Brain microvascular endothelial cell (primary cell): ENCODE data around the gene SPAG16.

ENCODE experiments used
- DNase-seq: peaks from one replicate; pipeline ENCODE4 v3.0.0-alpha.2; 2020
- H3K27ac ChIP-seq: fragments of 250-450 bp; sonication (Bioruptor Pico); 2 replicates; pipeline ENCODE4 v1.5.1; 2020; ENCODE audit warnings: mild to moderate bottlenecking, moderate library complexity
- H3K27me3 ChIP-seq: fragments of 250-450 bp; sonication (Bioruptor Pico); replicated peaks from 2 replicates; pipeline ENCODE4 v1.5.1; 2020; ENCODE audit warnings: mild to moderate bottlenecking
- H3K36me3 ChIP-seq: fragments of 250-450 bp; sonication (Bioruptor Pico); replicated peaks from 2 replicates; pipeline ENCODE4 v1.5.1; 2020; ENCODE audit warnings: mild to moderate bottlenecking
- H3K4me3 ChIP-seq: 2 replicates; pipeline ENCODE4 v1.5.1; 2011; ENCODE audit warnings: low read depth, mild to moderate bottlenecking, control low read depth, low read length, moderate library complexity
- CTCF ChIP-seq: IDR thresholded peaks from 2 replicates; pipeline ENCODE4 v1.5.1; 2011; ENCODE audit warnings: low read depth, mild to moderate bottlenecking, moderate library complexity, low read length, control low read depth, inconsistent platforms; ENCODE audit errors: missing control alignments
- in situ Hi-C: cut with HindIII; loops from 2 replicates; pipeline ENCODE4 v1.10.0; 2017; ENCODE audit warnings: low sequenced_read_pairs, low pct_ligation_motif_present

Gene SPAG16

DNA sequence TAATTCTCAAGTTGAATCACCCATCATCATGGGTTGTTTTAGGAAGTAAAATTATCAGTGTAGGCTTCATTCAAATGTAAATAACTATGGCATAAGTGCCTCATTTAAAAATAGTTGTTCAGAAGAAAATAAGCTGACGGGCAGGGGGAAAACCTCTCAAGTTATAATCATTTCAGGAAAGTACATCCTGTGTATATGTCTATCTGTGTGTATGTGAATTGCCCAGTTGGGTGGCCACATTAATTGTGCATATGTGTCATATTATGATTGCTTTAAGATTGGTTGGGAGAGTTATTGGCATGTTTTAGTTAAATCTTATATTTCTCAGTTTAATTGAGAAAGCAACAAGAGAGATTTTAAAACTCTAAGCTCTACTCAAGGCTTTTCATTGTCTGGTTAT lies 843.8 kb downstream of the SPAG16 start:
- H3K4me3 ChIP-seq, result no peak overlapping the region
- no peak for TF ChIP-seq CTCF
- H3K27me3 ChIP-seq, result no peaks in the 10 kb centered on the region
- no peak overlapping the region for H3K27ac ChIP-seq
- DNase-seq, result no peak
- in situ Hi-C loops, result no loop called here
- no peaks in the 10 kb centered on the region for H3K36me3 ChIP-seq

DNA sequence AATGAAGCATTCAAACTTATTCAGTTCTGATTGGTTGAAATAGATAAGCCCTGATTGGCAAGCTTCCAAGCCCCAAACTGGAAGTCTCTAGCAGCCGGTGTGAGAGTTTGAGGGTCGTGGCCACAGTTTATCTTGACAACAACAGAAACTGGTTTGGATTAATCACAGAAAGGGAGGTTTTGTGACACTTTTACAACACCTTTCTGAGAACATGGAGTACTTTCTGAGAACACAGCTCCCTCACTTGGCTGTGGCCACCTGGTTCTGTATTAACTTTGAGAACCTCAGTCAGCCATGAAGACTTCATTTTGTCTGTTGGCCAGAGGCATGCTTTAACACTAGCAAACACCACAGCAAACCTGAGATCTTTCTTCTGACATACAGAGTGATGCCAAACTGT lies 845.9 kb downstream of the SPAG16 start:
- H3K27ac ChIP-seq, result no peak overlapping the region
- no peak for TF ChIP-seq CTCF
- in situ Hi-C loops, result no loop called here
- no peak overlapping the region for H3K4me3 ChIP-seq
- H3K36me3 ChIP-seq, result no peaks in the 10 kb centered on the region
- H3K27me3 ChIP-seq, result no peaks in the 10 kb centered on the region
- no peak for DNase-seq

- in situ Hi-C loops, result no loop called here
- no peak for TF ChIP-seq CTCF
These were observed 851.7 kb downstream of the SPAG16 start for GRCh38 chr2:214135966-214136365.

GRCh38 chr2:214138779-214139178 lies 854.5 kb downstream of the SPAG16 start:
- Histone ChIP-seq H3K36me3 (no peaks in the 10 kb centered on the region), H3K4me3 (no peak overlapping the region), H3K27ac (no peak overlapping the region), H3K27me3 (no peaks in the 10 kb centered on the region)
- in situ Hi-C loops, result no loop called here
- no peak for TF ChIP-seq CTCF
- no peak for DNase-seq

More at GRCh38 chr2:214135966-214136365, 851.7 kb downstream of the SPAG16 start:
- Histone ChIP-seq H3K36me3 (no peaks in the 10 kb centered on the region), H3K4me3 (no peak overlapping the region), H3K27ac (no peak overlapping the region), H3K27me3 (no peaks in the 10 kb centered on the region)
- DNase-seq, result no peak

- Histone ChIP-seq H3K27ac (no peak overlapping the region), H3K4me3 (no peak overlapping the region), H3K36me3 (no peaks in the 10 kb centered on the region), H3K27me3 (no peaks in the 10 kb centered on the region)
- no peak for DNase-seq
- in situ Hi-C loops, result no loop called here
- TF ChIP-seq CTCF, result no peak
These were observed 855.5 kb downstream of the SPAG16 start for GRCh38 chr2:214139630-214140284.

DNA sequence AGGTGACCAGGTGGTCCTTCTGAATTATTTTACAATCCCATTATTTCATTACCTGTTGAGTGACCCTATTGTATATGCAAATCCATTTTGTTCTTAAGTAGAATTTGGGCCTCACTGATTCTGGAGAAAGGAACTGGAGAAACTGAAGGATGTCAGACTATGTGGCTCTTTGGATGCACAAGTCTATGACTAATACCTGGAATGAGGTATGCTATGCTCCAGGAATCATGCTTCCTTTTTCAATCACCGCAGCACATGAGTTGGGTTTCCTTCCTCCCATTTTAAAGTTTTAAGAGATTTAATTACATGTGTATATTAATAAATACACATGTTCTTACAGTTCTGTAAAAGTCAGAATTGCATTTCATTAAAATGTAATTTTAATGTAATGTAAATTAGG lies 872.7 kb downstream of the SPAG16 start:
- in situ Hi-C loops, result no loop called here

More for the DNA sequence above, 872.7 kb downstream of the SPAG16 start:
- Histone ChIP-seq H3K27me3 (no peaks in the 10 kb centered on the region), H3K36me3 (no peaks in the 10 kb centered on the region), H3K4me3 (no peak overlapping the region), H3K27ac (no peak overlapping the region)
- TF ChIP-seq CTCF, result no peak
- DNase-seq, result no peak
